HTERT RPE-1 (cell line): Measurements from ENCODE around the gene PDE8A.

Source experiments
- in situ Hi-C: fragments of 300-500 bp; cut with MboI; formaldehyde crosslinking; loops from 4 replicates; pipeline ENCODE4 v1.14.3; 2020; ENCODE audit warnings: low sequenced_read_pairs

PDE8A gene

GRCh38 chr15:85118581-85118980, 136.9 kb downstream of the PDE8A start:
- in situ Hi-C loops = no loop called here

DNA sequence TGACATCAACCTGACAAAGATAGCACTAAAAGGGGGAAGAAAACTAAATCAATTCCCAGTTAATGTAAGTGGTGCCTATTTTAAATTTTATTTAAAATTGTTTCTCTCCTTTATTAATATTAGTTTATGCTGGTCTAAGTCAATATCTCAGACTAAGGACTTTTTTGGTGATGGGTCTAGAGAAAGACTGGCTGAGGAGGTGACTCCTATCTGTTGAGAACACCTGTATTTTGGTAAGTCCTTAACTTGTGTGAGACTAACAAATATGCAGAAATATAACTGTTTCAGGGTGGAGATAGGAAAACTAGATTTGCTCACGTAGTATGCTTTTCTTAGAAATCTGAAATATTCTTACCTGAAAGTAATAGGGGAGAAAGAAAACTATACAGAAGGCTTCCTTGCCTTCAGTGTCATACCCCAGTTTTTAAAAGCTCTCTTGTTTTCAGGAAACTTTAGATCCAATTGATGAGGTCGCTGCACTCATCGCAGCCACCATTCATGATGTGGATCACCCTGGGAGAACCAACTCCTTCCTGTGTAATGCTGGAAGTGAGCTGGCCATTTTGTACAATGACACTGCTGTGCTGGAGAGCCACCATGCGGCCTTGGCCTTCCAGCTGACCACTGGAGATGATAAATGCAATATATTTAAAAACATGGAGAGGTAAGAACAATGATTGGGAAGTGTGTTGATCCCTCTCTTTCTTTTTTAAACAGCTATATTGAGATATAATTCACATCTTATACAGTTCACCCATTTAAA, 138.9 kb downstream of the PDE8A start:
- in situ Hi-C loops = no loop called here

DNA sequence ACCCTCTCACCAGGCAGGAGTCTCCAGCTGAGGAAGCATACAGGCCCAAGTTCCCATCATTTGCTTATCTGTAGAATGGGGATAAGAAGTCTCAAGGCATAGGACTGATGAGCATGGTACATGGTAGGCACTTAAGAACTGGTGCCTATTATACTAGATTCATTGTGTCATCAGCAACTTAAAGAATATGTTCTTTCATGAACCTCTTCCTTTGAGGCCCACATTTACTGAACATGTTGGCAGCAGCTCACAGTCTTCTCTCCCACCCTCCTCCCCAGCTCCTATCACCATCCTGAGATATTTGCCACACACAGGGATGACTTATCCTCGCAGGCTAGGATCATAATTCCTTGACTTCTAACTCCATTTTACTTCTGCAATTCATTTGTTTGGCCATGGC, 142.5 kb downstream of the PDE8A start:
- in situ Hi-C loops = no loop called here

- in situ Hi-C loops = no loop called here
Observed at GRCh38 chr15:85125056-85125661, 143.5 kb downstream of the PDE8A start.

DNA sequence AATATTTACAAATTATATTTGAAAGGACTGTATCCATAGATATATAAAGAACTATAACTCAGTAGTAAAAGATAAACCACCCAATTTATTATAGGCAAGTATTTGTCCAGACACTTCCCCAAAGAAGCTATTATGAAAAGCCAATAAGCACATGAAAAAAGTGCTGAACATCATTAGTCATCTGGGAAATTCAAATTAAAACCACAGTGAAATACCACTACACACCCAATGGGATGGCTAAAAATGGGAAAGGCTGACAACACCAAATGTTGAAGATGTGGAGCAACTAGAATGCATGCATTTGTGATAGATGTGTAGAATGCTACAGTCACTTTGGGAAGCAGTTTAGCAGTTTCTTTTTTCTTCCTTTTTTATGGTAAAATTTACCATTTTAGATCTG, 147.0 kb downstream of the PDE8A start:
- in situ Hi-C loops = no loop called here

DNA sequence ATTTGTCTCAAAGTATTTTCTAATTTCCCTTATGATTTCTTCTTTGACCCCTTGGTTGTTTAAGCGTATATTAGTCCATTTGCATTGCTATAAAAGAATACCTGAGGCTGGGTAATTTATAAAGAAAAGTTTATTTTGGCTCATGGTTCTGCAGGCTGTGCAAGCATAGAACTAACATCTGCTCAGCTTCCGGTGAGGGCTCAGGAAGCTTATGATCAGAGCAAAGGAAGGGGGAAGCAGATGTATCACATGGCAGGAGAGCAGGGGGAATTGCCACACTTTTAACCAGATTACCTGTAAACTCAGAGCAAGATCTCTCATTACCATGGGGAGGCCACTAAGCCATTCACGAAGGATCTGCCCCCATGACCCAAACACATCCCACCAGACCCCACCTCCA, 148.2 kb downstream of the PDE8A start:
- in situ Hi-C loops = no loop called here

- in situ Hi-C loops = no loop called here
Observed at GRCh38 chr15:85131915-85132314, 150.3 kb downstream of the PDE8A start.

- in situ Hi-C loops = no loop called here
Observed at GRCh38 chr15:85133709-85134108, 152.1 kb downstream of the PDE8A start.

- in situ Hi-C loops = no loop called here
Observed at GRCh38 chr15:85137489-85138168, 156.0 kb downstream of the PDE8A start.

GRCh38 chr15:85139391-85139790, 157.7 kb downstream of the PDE8A start:
- in situ Hi-C loops = no loop called here

- in situ Hi-C loops = no loop called here
Observed at GRCh38 chr15:85141726-85142125, 160.1 kb downstream of the PDE8A start.

GRCh38 chr15:85142312-85142711, 160.7 kb downstream of the PDE8A start:
- in situ Hi-C loops = no loop called here

DNA sequence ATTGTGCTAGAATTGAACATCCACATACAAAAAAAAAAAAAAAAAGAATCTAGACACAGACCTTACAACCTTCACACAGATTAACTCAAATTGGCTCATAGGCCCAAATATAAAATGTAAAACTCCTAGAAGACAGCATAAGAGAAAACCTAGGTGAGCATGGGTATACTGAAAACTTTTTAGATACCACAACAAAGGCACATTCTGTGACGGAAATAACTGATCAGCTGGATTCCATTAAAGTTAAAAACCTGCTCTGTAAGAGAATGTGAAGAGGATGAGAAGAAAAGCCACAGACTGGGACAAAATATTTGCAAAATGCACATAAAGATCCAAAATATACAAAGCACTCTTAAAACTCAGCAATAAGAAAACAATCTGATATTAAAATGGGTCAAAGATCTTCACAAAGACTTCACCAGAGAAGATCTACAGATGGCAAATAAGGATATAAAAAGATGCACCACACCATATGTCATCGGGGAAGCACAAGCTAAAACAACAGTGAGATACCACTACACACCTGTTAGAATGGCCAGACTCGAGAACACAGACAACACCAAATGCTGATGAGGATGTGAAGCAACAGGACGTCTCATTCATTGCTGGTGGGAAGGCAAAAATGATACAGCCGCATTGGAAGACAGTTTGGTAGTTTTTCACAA, 167.9 kb downstream of the PDE8A start:
- in situ Hi-C loops = no loop called here

DNA sequence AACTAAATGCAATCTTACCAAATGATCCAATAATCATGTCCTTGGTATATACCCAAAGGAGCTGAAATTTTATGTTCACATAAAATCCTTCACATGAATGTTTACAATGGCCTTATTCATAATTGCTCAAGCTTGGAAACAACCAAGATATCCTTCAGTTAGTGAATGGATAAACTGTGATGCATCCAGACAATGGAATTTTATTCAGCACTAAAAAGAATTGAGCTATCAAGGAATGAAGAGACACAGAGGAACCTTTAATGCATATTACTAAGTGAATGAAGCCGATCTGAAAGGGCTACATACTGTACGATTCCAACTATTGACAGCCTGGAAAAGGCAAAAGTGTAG, 168.4 kb downstream of the PDE8A start:
- in situ Hi-C loops = no loop called here

- in situ Hi-C loops = no loop called here
Observed at GRCh38 chr15:85151145-85151544, 169.5 kb downstream of the PDE8A start.

GRCh38 chr15:85151861-85152260, 170.2 kb downstream of the PDE8A start:
- in situ Hi-C loops = no loop called here

DNA sequence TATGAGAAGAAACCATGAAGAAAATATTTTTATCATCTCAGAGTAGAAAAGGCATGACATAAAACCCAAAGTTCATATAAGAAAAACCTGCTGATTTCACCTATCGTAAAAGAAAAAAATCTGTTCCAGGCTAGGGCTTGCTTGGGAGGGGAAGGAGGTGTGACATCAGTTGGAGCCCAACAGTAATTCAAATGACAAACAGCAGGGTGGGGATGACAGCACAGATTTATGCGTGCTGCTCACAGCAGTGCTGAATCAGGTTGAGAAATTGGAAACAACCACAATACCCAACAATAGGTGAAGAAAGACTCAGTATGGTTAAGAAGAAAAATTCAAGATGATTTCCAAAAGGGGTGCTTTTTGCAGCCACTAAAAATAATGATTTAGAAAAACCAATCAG, 172.4 kb downstream of the PDE8A start:
- in situ Hi-C loops = no loop called here

- in situ Hi-C loops = no loop called here
Observed at GRCh38 chr15:85155360-85155759, 173.7 kb downstream of the PDE8A start.

GRCh38 chr15:85155857-85156256, 174.2 kb downstream of the PDE8A start:
- in situ Hi-C loops = no loop called here

- in situ Hi-C loops = no loop called here
Observed at GRCh38 chr15:85157344-85157743, 175.7 kb downstream of the PDE8A start.

- in situ Hi-C loops = no loop called here
Observed at GRCh38 chr15:85162237-85162636, 180.6 kb downstream of the PDE8A start.
